H9 (cell line): ENCODE results near the gene FBXO42. TPM values are rescaled to one million over a fixed set of nuclear protein-coding genes. Genes with fewer than 3 reads are reported as not detected.

Experiments used
- DNase-seq: peaks from one replicate; pipeline ENCODE4 v3.0.0-alpha.2; 2017
- H2AFZ ChIP-seq: one replicate; pipeline ENCODE4 v1.6.1; 2013; ENCODE audit warnings: mild to moderate bottlenecking, low read length, control low read depth, moderate library complexity
- H2AK5ac ChIP-seq: 2 replicates; pipeline ENCODE4 v1.6.1; 2013; ENCODE audit warnings: low read length, control low read depth, mixed read lengths; ENCODE audit not compliant: insufficient read length
- H2BK120ac ChIP-seq: one replicate; pipeline ENCODE4 v1.6.1; 2013; ENCODE audit warnings: low read depth, mild to moderate bottlenecking, low read length, control low read depth, inconsistent platforms; ENCODE audit not compliant: poor library complexity, severe bottlenecking
- H2BK12ac ChIP-seq: 2 replicates; pipeline ENCODE4 v1.6.1; 2013; ENCODE audit warnings: low read length, control low read depth, mixed read lengths, low read depth; ENCODE audit not compliant: insufficient read length
- H2BK15ac ChIP-seq: 2 replicates; pipeline ENCODE4 v1.6.1; 2013; ENCODE audit warnings: low read depth, low read length, control low read depth
- H2BK20ac ChIP-seq: one replicate; pipeline ENCODE4 v1.6.1; 2013; ENCODE audit warnings: low read depth, mild to moderate bottlenecking, low read length, control low read depth, inconsistent platforms; ENCODE audit not compliant: poor library complexity, severe bottlenecking
- H2BK5ac ChIP-seq: 2 replicates; pipeline ENCODE4 v1.6.1; 2013; ENCODE audit warnings: low read length, control low read depth, mixed read lengths; ENCODE audit not compliant: insufficient read length
- H3K14ac ChIP-seq: 2 replicates; pipeline ENCODE4 v1.6.1; 2013; ENCODE audit warnings: low read length, control low read depth; ENCODE audit not compliant: insufficient read depth
- H3K18ac ChIP-seq: 2 replicates; pipeline ENCODE4 v1.6.1; 2013; ENCODE audit warnings: low read depth, mild to moderate bottlenecking, mixed read lengths, low read length, control low read depth; ENCODE audit not compliant: insufficient read length
- H3K23ac ChIP-seq: 2 replicates; pipeline ENCODE4 v1.6.1; 2013; ENCODE audit warnings: low read length, control low read depth, mixed read lengths, low read depth; ENCODE audit not compliant: insufficient read length
- H3K23me2 ChIP-seq: 2 replicates; pipeline ENCODE4 v1.6.1; 2013; ENCODE audit warnings: low read depth, mild to moderate bottlenecking, mixed read lengths, low read length, control low read depth; ENCODE audit not compliant: insufficient read length, poor library complexity, severe bottlenecking
- H3K27ac ChIP-seq: 2 replicates; pipeline ENCODE4 v1.5.1; 2013; ENCODE audit warnings: low read length, control low read depth, mixed read lengths, low read depth; ENCODE audit not compliant: insufficient read length
- H3K27me3 ChIP-seq: 2 replicates; pipeline ENCODE4 v1.6.1; 2013; ENCODE audit warnings: low read length, control low read depth, inconsistent platforms; ENCODE audit not compliant: insufficient read depth
- H3K4ac ChIP-seq: 2 replicates; pipeline ENCODE4 v1.6.1; 2013; ENCODE audit warnings: low read depth, mild to moderate bottlenecking, control low read depth, inconsistent platforms, low read length, moderate library complexity
- H3K4me1 ChIP-seq: 2 replicates; pipeline ENCODE4 v1.6.1; 2013; ENCODE audit warnings: low read length, control low read depth, inconsistent platforms; ENCODE audit not compliant: insufficient read depth
- H3K4me2 ChIP-seq: 2 replicates; pipeline ENCODE4 v1.6.1; 2013; ENCODE audit warnings: low read length, control low read depth, mixed read lengths; ENCODE audit not compliant: insufficient read length, insufficient read depth
- H3K56ac ChIP-seq: 2 replicates; pipeline ENCODE4 v1.6.1; 2013; ENCODE audit warnings: low read depth, mild to moderate bottlenecking, mixed read lengths, low read length, control low read depth; ENCODE audit not compliant: insufficient read length
- H3K79me1 ChIP-seq: 2 replicates; pipeline ENCODE4 v1.6.1; 2013; ENCODE audit warnings: low read depth, mild to moderate bottlenecking, moderate library complexity, low read length, control low read depth, inconsistent platforms; ENCODE audit not compliant: insufficient read depth, poor library complexity, severe bottlenecking
- H3K79me2 ChIP-seq: 2 replicates; pipeline ENCODE4 v1.6.1; 2013; ENCODE audit warnings: low read length, control low read depth, inconsistent platforms; ENCODE audit not compliant: insufficient read depth
- H3K9ac ChIP-seq: 2 replicates; pipeline ENCODE4 v1.6.1; 2013; ENCODE audit warnings: low read length, control low read depth, mixed read lengths; ENCODE audit not compliant: insufficient read length; ENCODE audit errors: extremely low read depth
- H3K9me3 ChIP-seq: one replicate; pipeline ENCODE4 v1.6.1; 2013; ENCODE audit warnings: low read depth, low read length, inconsistent platforms; ENCODE audit not compliant: control insufficient read depth
- H3T11ph ChIP-seq: one replicate; pipeline ENCODE4 v1.6.1; 2013; ENCODE audit warnings: mild to moderate bottlenecking, low read length, control low read depth, inconsistent platforms
- H4K20me1 ChIP-seq: one replicate; pipeline ENCODE4 v1.6.1; 2013; ENCODE audit not compliant: control insufficient read depth, insufficient read length, insufficient read depth
- H4K5ac ChIP-seq: 2 replicates; pipeline ENCODE4 v1.6.1; 2013; ENCODE audit warnings: low read depth, mild to moderate bottlenecking, mixed read lengths, low read length, control low read depth; ENCODE audit not compliant: insufficient read length
- H4K8ac ChIP-seq: replicated peaks from 2 replicates; pipeline ENCODE4 v1.6.1; 2013; ENCODE audit warnings: low read length, control low read depth, mixed read lengths, low read depth; ENCODE audit not compliant: insufficient read length
- H4K91ac ChIP-seq: 2 replicates; pipeline ENCODE4 v1.6.1; 2013; ENCODE audit warnings: low read depth, mild to moderate bottlenecking, moderate library complexity, mixed read lengths, low read length, control low read depth; ENCODE audit not compliant: insufficient read length
- H3K27ac Mint-ChIP-seq, 3 experiments: 2 replicates in 2 of 3; 3 replicates in 1 of 3; pipeline ENCODE4 v1.8.0; 2020 to 2021; ENCODE audit warnings: mixed read lengths in 3 of 3, mild to moderate bottlenecking in 1 of 3, moderate library complexity in 1 of 3
- H3K27me3 Mint-ChIP-seq: 2 replicates; pipeline ENCODE4 v1.8.0; 2021; ENCODE audit warnings: low read depth, mild to moderate bottlenecking, moderate library complexity, mixed read lengths
- H3K36me3 Mint-ChIP-seq, 3 experiments: 2 replicates in 2 of 3; 3 replicates in 1 of 3; pipeline ENCODE4 v1.8.0; 2020 to 2021; ENCODE audit warnings: low read depth in 3 of 3, mixed read lengths in 3 of 3; ENCODE audit not compliant: insufficient read depth in 1 of 3
- H3K4me1 Mint-ChIP-seq, 2 experiments: 2 replicates each; pipeline ENCODE4 v1.8.0; 2020; ENCODE audit warnings: mixed read lengths in 2 of 2
- H3K4me3 Mint-ChIP-seq, 2 experiments: 2 replicates in 1 of 2; 3 replicates in 1 of 2; pipeline ENCODE4 v1.8.0; 2020 to 2021; ENCODE audit warnings: mild to moderate bottlenecking in 2 of 2, mixed read lengths in 2 of 2, moderate library complexity in 1 of 2
- H3K9me3 Mint-ChIP-seq, 2 experiments: 2 replicates in 1 of 2; 3 replicates in 1 of 2; pipeline ENCODE4 v1.8.0; 2020; ENCODE audit warnings: mild to moderate bottlenecking in 2 of 2, mixed read lengths in 2 of 2, moderate library complexity in 1 of 2
- CTCF ChIP-seq: fragments of 200-600 bp; sonication (generic); conservative IDR thresholded peaks from 3 replicates; pipeline ENCODE4 v1.8.0; 2021; ENCODE audit warnings: antibody characterized with exemption, mild to moderate bottlenecking
- WGBS: extraction: QIAGEN DNeasy Blood & Tissue Kit; methylation state at CpG from one replicate; pipeline ENCODE4 v1.1.7; 2013; ENCODE audit warnings: missing lambda C conversion rate, low lambda C conversion rate, mixed read lengths; ENCODE audit not compliant: insufficient read length; ENCODE audit errors: extremely low coverage; 5-methylcytosine and 5-hydroxymethylcytosine counted together
- total RNA-seq: library from RNA; stranded (reverse); gene quantifications from 2 replicates; pipeline ENCODE4 v1.2.1, GENCODE V29; 2021

FBXO42 gene
- total RNA-seq, 1 experiment from 2014 or later = 17.4 TPM

GRCh38 chr1:16394977-16395376, 42.7 kb upstream of the FBXO42 start:
- H3K4me1 Mint-ChIP-seq = peaks cover 34 to 36% of the 10 kb centered on the region in 2 experiments

More at GRCh38 chr1:16394977-16395376, 42.7 kb upstream of the FBXO42 start:
- Histone ChIP-seq H2BK5ac (no peak overlapping the region), H3K79me2 (peaks cover 13% of the 10 kb centered on the region; the same call in 1 of the 2 replicates), H3K9ac (no peak overlapping the region), H3K4me2 (no peak overlapping the region), H2AK5ac (no peak overlapping the region), H3K27me3 (no peaks in the 10 kb centered on the region), H2AFZ (no peak overlapping the region), H3K27ac (no peak overlapping the region), H3K9me3 (no peaks in the 10 kb centered on the region), H2BK15ac (no peak overlapping the region), H4K8ac (no peak overlapping the region), H3K14ac (no peak overlapping the region), H4K91ac (no peak overlapping the region), H3K18ac (no peak overlapping the region), H3K79me1 (peaks cover 17% of the 10 kb centered on the region), H3T11ph (no peak overlapping the region), H3K4me1 (peaks cover 6% of the 10 kb centered on the region; the same call in 1 of the 2 replicates), H3K23ac (no peak overlapping the region), H4K20me1 (peaks cover 5% of the 10 kb centered on the region), H4K5ac (no peak overlapping the region), H3K4ac (no peak overlapping the region), H2BK120ac (no peak overlapping the region), H3K23me2 (no peaks in the 10 kb centered on the region), H2BK12ac (no peak overlapping the region), H2BK20ac (no peak overlapping the region), H3K56ac (no peak overlapping the region)
- H3K9me3 Mint-ChIP-seq = no peaks in the 10 kb centered on the region
- DNase-seq = no peak
- no peak for TF ChIP-seq CTCF
- no CpG with 5 or more reads among the region's 13 CpGs for WGBS
- H3K27me3 Mint-ChIP-seq = no peaks in the 10 kb centered on the region
- H3K36me3 Mint-ChIP-seq = peaks cover 11 to 55% (median 43%) of the 10 kb centered on the region in 3 experiments; a peak in 6 of 7 replicates
- H3K27ac Mint-ChIP-seq = no peak overlapping the region
- H3K4me3 Mint-ChIP-seq = no peak overlapping the region
